AG09309 (cell line): Measurements from ENCODE around the gene ULBP3.
A peak's percentile ranks its signal among the peaks of the same experiment; 100 is the strongest.
"Not testable (repeated sequence)": the region's sequence is repeated elsewhere in the genome, so short reads cannot be mapped to it uniquely, and the experiment has no call there.

ENCODE experiments used
- DNase-seq: peaks from one replicate; pipeline ENCODE4 v3.0.0-alpha.2; 2010; ENCODE audit warnings: low read depth
- H3K4me3 ChIP-seq: 2 replicates; pipeline ENCODE4 v1.5.1; 2011; ENCODE audit warnings: mild to moderate bottlenecking, low read depth, low read length, moderate library complexity; ENCODE audit not compliant: control insufficient read depth
- TF ChIP-seq, protein P1 (sequence below): IDR thresholded peaks from 2 replicates; pipeline ENCODE4 v1.5.1; 2011; ENCODE audit warnings: mild to moderate bottlenecking, low read depth, low read length, inconsistent platforms; ENCODE audit not compliant: insufficient read depth, control insufficient read depth; ENCODE audit errors: missing control alignments

ULBP3 gene

DNA sequence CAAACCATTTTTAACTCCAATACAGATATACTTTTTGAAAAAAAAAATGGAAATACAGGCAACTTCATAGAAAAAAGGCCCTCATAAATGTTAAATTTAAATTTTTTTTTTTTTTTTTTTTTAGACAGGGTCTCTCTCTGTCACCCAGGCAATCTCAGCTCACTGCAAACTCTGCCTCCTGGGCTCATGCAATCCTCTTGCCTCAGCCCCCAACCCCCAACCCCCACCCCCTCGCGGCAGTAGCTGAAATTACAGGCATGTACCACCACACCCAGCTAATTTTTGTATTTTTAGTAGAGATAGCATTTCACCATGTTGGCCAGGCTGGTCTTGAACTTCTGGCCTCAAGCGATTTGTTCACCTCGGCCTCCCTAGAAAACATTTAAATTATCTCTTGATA, 12.8 kb upstream of the ULBP3 start:
- no peak overlapping the region for H3K4me3 ChIP-seq
- no peak for DNase-seq
- TF ChIP-seq, protein P1, sequence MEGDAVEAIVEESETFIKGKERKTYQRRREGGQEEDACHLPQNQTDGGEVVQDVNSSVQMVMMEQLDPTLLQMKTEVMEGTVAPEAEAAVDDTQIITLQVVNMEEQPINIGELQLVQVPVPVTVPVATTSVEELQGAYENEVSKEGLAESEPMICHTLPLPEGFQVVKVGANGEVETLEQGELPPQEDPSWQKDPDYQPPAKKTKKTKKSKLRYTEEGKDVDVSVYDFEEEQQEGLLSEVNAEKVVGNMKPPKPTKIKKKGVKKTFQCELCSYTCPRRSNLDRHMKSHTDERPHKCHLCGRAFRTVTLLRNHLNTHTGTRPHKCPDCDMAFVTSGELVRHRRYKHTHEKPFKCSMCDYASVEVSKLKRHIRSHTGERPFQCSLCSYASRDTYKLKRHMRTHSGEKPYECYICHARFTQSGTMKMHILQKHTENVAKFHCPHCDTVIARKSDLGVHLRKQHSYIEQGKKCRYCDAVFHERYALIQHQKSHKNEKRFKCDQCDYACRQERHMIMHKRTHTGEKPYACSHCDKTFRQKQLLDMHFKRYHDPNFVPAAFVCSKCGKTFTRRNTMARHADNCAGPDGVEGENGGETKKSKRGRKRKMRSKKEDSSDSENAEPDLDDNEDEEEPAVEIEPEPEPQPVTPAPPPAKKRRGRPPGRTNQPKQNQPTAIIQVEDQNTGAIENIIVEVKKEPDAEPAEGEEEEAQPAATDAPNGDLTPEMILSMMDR: no peak

DNA sequence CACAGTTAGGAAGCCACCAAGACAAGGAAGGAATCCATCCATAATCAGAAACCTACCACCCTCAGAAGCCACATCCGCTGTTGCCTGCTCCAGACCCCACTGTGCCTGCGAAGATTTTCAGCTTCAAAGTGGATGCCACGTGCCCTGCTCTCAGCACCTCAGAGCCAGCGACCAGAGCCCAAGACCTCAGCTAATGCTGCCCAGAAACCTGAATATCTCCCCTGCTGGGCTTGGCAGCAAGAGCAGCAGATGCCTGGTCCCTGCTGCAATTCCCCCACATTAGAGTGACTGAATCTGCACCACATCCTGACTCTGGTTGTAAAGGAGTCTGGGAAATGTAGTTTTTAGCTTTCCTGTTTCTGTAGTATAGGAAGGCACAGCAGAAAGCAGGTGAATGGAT, 10.7 kb upstream of the ULBP3 start:
- TF ChIP-seq, protein P1: no peak
- no peak for DNase-seq
- H3K4me3 ChIP-seq: no peak overlapping the region

DNA sequence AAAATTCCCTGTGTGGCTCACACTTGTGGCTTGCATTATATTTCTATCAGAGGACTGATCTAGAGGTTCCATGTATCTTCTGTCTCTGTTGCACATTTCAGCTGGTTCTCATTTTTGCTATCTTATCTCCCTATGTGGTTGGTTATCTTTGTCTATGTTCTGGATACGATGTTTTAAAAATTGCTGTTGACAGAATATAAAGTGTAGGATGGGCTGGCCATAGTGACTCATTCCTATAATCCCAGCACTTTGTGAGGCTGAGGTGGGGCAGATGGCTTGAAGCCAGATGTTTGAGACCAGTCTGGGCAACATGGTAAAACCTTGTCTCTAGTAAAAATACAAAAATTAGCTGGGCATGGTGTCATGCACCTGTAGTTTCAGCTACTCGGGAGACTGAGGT, 9.9 kb upstream of the ULBP3 start:
- TF ChIP-seq, protein P1: no peak
- no peak for DNase-seq
- no peak overlapping the region for H3K4me3 ChIP-seq

DNA sequence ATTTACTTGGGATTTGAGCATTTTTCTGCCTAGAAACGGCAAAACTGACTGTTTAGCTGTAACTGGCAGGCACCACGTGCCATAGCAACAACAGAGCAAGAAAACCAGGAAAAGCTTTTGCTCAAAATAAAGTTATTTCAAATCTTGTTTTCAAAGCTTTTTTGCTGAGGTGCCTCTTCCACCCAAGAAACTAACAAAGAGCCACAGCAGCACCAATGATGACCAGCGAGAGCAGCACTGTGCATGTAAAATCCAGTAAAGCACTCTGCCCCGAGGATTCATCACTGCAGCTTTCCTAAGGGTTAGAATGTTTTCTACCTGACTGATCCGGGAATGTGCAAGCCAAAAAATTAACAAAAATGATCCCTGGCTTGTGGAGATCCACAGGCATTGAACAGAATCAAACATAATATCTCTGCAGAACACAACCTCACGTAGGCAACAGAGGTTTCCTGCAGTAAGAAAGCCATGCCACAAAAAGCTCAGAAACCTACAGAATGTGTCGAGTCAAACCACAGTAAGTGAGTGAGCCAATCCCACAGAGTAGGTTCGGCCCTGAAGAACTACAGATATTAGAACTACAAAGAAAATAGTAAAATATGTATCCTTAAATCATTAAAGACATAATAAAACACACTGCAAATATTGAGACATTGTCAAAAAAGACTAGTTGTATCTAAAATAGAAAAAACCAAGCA, 7.4 kb upstream of the ULBP3 start:
- TF ChIP-seq, protein P1: peak; percentile 24
- no peak overlapping the region for H3K4me3 ChIP-seq
- no peak for DNase-seq

DNA sequence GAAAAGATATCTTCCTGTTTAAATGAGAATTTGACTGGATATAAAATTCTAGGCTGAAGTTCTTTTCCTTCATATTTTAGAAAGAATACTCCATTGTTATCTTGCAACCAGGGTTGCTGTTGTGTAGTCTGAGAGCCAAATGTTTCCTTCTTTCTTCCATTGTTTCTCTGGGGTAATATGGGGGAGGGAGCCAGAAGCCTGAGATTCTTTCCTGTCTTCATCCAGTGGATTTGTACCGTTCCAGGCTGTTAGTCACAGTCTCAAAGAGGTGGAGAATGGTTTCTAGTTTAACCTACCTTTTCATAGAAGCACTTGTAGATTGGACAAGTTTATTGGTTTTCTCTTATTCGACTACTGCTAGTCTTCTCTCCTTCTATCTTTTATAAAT, 6.1 kb upstream of the ULBP3 start:
- TF ChIP-seq, protein P1: no peak
- no peak for DNase-seq

DNA sequence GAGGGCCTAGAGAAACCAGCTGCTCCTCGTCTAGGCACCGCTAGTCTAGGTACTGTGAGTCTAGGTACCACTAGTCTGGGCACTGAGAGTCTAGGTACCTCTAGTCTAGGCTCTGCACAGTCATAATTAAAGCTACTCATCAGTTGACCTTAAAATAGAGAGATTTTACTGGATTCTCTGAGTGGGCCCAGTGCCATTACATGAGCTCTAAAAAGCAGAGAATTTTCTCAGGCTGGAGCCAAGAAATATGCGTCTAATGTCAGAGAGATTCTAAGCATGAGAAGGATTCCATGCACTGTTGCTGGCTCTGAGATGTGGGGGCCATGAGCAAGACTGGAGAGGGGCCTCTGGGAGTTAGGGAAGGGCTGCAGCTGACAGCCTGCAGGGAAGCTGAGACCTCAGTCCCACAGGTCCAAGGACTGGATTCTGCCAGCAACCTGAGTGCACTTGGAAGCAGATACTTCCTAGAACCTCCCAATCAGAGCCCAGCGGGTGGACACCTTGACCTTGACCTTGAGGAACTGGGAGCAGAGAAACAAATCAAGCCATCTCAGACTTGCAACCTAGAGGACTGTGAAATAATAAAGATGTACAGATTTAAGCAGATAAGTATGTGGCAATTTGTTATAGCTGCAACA, 5.6 kb upstream of the ULBP3 start:
- H3K4me3 ChIP-seq, DNase-seq: not testable (repeated sequence)

More for the DNA sequence above, 6.1 kb upstream of the ULBP3 start:
- H3K4me3 ChIP-seq: no peak overlapping the region

DNA sequence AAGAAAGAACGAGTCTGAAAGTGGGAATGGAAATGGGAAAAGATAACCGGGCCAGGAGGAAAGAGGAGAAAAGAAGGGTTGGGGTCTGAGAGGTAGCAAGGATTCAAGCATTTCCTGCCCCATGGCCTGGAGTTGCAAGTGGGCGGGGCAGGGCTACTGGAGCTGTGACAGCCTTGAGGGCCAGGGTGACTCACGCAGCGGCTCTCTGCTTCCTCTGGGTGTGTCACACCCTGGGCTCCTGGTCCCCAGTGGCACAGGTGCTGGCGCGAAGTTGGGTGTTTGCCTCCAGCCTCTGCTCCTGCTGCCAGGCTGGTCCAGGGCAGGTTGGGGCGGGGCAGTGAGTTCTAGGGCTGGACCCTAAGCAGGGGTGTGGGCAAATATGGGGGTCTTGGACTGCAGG, 3.3 kb upstream of the ULBP3 start:
- no peak for DNase-seq
- TF ChIP-seq, protein P1: no peak
- no peak overlapping the region for H3K4me3 ChIP-seq
